ENCODE measurements around the gene LRP3. TPM values are rescaled to one million over a fixed set of nuclear protein-coding genes. Genes with fewer than 3 reads are reported as not detected.

LRP3 gene
- total RNA-seq (2021; ENCODE audit: unreplicated experiment) (29.0 TPM), Bru-seq, nascent RNA (percentile 47 among the genes with signal in this experiment), BruChase-seq, experiment 1, labeled RNA remaining after a 6-hour chase (percentile 45 among the genes with signal in this experiment), BruChase-seq, experiment 2, labeled RNA remaining after a 2-hour chase (percentile 47 among the genes with signal in this experiment)
- 17.9 and 19.3 TPM in 2 replicates for polyA plus RNA-seq (2012)
- long read RNA-seq, transcript LRP3-203 (3 exons, 3,278 nt): minor isoform, 18 of 148 reads
- long read RNA-seq, transcript LRP3-201 (7 exons, 3,807 nt): major isoform, 99 of 148 reads
- long read RNA-seq, partial matches to known transcripts: 11 of 148 reads
- long read RNA-seq, other reads (novel, unspliced or antisense): 20 of 148 reads

GRCh38 chr19:33193865-33194362 is at the start of gene LRP3:
Gene LRP3 (plus strand): TSS chr19:33194330. CDS start chr19:33194786, 456 bp downstream.
- intact Hi-C loops (cut with micrococcal nuclease): no loop called here
- POLR2A ChIA-PET: interaction anchor here (1.5 kb wide), 1 partner anchor 9 kb away, joined by 4 read pairs; no protein-coding TSS in a partner anchor
- Histone ChIP-seq H3K9me3 (ENCODE audit: control insufficient read depth in 1 of 2, insufficient read depth in 1 of 2, low read depth in 1 of 2, low read length in 2 of 2) (no peaks in the 10 kb centered on the region), H3K27ac (ENCODE audit: low read depth, low read length) (peak within 1 kb of the TSS; percentile 69), H3K79me2 (ENCODE audit: insufficient read depth, low read length) (peaks cover 14% of the 10 kb centered on the region), H3K4me3 (replicated peaks in 1 of 2; ENCODE audit: low read depth in 1 of 2, low read length in 2 of 2) (peak within 1 kb of the TSS; percentile 60 to 63), H4K20me1 (ENCODE audit: insufficient read depth) (no peaks in the 10 kb centered on the region), H2AFZ (ENCODE audit: low read depth, low read length, poor library complexity, severe bottlenecking) (no peak within 1 kb of the TSS), H3K9ac (ENCODE audit: low read length) (peak within 1 kb of the TSS; percentile 54), H3K9me2 (ENCODE audit: insufficient read depth) (no peaks in the 10 kb centered on the region), H3K4me1 (ENCODE audit: control insufficient read depth in 1 of 2, insufficient read depth in 2 of 2, low read length in 2 of 2) (peaks cover 13 to 18% of the 10 kb centered on the region in 2 experiments; a peak in 3 of 4 replicates), H3K36me3 (ENCODE audit: control insufficient read depth in 1 of 2, insufficient read depth in 2 of 2, low read length in 2 of 2) (peaks cover 0 to 7% of the 10 kb centered on the region in 2 experiments; a peak in 1 of 4 replicates), H3K27me3 (ENCODE audit: insufficient read depth, low read length) (no peaks in the 10 kb centered on the region), H3K4me2 (ENCODE audit: low read length) (peak within 1 kb of the TSS; percentile 75)
- TF ChIP-seq MAX (IDR thresholded peaks at IDR 0.05) (peak; percentile 40; the same call in 1 of the 2 replicates), POLR2AphosphoS5 (IDR thresholded peaks at IDR 0.05; ENCODE audit: low read depth, low read length) (0 out of 2 replicates have a peak, but pooled peaks have one; percentile 21), POLR2A (IDR thresholded peaks at IDR 0.05; ENCODE audit: borderline replicate concordance, extremely low read depth, insufficient read depth, insufficient read length) (peak; percentile 26), FOSL1 (IDR thresholded peaks at IDR 0.05; ENCODE audit: low read depth) (no peak)
- RAD21 ChIA-PET (ENCODE audit: low non-redundant PET in 1 of 2, low total read pairs in 2 of 2, uncharacterized antibody in 2 of 2, unreplicated experiment in 2 of 2): no interaction called here
- DNase-seq (ENCODE audit: low read depth, low spot score): no peak
- CTCF ChIA-PET: interaction anchor here (1.7 kb wide), 1 partner anchor 10 kb away, joined by 8 read pairs; no protein-coding TSS in a partner anchor
- no TSS peak for BruUV-seq (replicated peaks)
- ATAC-seq: peak; percentile 86

GRCh38 chr19:33146209-33146608 is 47.9 kb upstream of the LRP3 start:
- ChIA-PET RAD21 (ENCODE audit: low non-redundant PET in 1 of 2, low total read pairs in 2 of 2, uncharacterized antibody in 2 of 2, unreplicated experiment in 2 of 2) (no interaction called here), CTCF (interaction anchor here (0.7 kb wide), 1 partner anchor 262 kb away, joined by 4 read pairs; no protein-coding TSS in a partner anchor), POLR2A (no interaction called here)
- no peak overlapping the region for H3K4me3 ChIP-seq (replicated peaks in 1 of 2; ENCODE audit: low read depth in 1 of 2, low read length in 2 of 2)
- H3K4me2 ChIP-seq (ENCODE audit: low read length): no peak overlapping the region
- intact Hi-C loops (cut with micrococcal nuclease): loop anchor here (10.0 kb wide), 1 partner anchor 259 kb away; no protein-coding TSS in a partner anchor
- H3K36me3 ChIP-seq (ENCODE audit: control insufficient read depth in 1 of 2, insufficient read depth in 2 of 2, low read length in 2 of 2): no peaks in the 10 kb centered on the region
- H3K9ac ChIP-seq (ENCODE audit: low read length): no peak overlapping the region
- ATAC-seq (no peak), DNase-seq (ENCODE audit: low read depth, low spot score) (no peak)
- no peaks in the 10 kb centered on the region for H3K79me2 ChIP-seq (ENCODE audit: insufficient read depth, low read length)
- H3K4me1 ChIP-seq (ENCODE audit: control insufficient read depth in 1 of 2, insufficient read depth in 2 of 2, low read length in 2 of 2): peaks cover 0 to 5% of the 10 kb centered on the region in 2 experiments; a peak in 1 of 4 replicates
- H3K27ac ChIP-seq (ENCODE audit: low read depth, low read length): no peak overlapping the region
- H3K27me3 ChIP-seq (ENCODE audit: insufficient read depth, low read length): no peaks in the 10 kb centered on the region
- TF ChIP-seq RAD21 (IDR thresholded peaks at IDR 0.05; ENCODE audit: low read depth): no peak
- TF ChIP-seq ZFX (IDR thresholded peaks at IDR 0.05): no peak
- no peak for TF ChIP-seq SRF (IDR thresholded peaks at IDR 0.05; ENCODE audit: low read depth)
- TF ChIP-seq TCF7L2 (IDR thresholded peaks at IDR 0.05; ENCODE audit: borderline replicate concordance, extremely low read depth, insufficient read depth, insufficient read length): no peak
- no peak for TF ChIP-seq POLR2AphosphoS5 (IDR thresholded peaks at IDR 0.05; ENCODE audit: low read depth, low read length)
- BruUV-seq (replicated peaks): no TSS peak
- no peaks in the 10 kb centered on the region for H4K20me1 ChIP-seq (ENCODE audit: insufficient read depth)
- no peaks in the 10 kb centered on the region for H3K9me3 ChIP-seq (ENCODE audit: control insufficient read depth in 1 of 2, insufficient read depth in 1 of 2, low read depth in 1 of 2, low read length in 2 of 2)
- no peak overlapping the region for H2AFZ ChIP-seq (ENCODE audit: low read depth, low read length, poor library complexity, severe bottlenecking)
- H3K9me2 ChIP-seq (ENCODE audit: insufficient read depth): no peaks in the 10 kb centered on the region

Data from HCT116 (cell line).